ENCODE results near the gene KLRC4. TPM values are rescaled to one million over a fixed set of nuclear protein-coding genes. Genes with fewer than 3 reads are reported as not detected.

Gene KLRC4
- total and polyA plus RNA-seq, 2 of the 8 experiments (the other 6 are each of a cell fraction or from before 2014, with no cell fraction given): not detected

DNA sequence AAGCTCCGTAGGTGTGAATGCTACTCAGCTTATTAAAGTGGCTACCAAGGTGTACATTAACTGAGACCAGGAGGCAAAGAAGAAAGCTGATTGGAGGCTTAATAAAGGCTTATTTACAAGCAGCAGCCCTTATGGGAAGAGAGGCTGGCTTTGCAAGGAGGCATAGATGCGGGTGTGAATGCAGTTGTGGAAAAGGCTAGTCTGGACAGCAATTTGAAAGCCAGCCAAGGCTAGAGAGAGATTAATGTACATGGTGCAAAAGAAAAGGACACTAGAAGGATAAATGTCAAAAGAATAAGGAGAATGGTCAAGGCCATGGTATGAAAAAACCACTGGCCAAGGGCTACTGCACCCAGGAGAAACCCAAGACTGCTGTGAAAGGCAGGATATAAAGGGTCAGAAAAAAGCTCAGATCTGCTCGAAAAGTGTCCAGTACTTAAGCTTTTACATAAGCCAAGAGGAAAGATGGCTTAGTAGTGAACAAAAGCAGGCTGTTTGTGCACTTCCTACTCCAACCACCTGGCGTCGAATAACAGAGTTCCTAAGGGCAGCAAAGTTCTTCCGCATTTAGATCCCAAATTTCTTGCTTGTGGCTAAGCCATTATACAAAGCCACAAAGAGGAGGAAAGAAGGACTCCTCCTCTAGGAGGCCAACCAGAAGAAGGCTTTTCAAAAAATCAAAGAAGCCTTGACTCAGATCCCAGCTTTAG, 43.7 kb downstream of the KLRC4 start:
- no peak overlapping the region; the same call in 1 of the 2 replicates for H3K18ac ChIP-seq (ENCODE audit: extremely low read depth, low read length)
- H4K91ac ChIP-seq (replicated peaks; ENCODE audit: insufficient read length, low read length): peak overlapping the region; percentile 83
- 0 out of 2 replicates have a peak overlapping the region, but pooled peaks have one; percentile 2 for H3K27ac ChIP-seq (ENCODE audit: low read depth, low read length)
- H2BK15ac ChIP-seq (ENCODE audit: low read length): no peak overlapping the region
- POLR2A ChIA-PET (ENCODE audit: partially characterized antibody): interaction anchor here (0.6 to 0.7 kb wide), 2 partner anchors 213 to 1775 kb away, joined by 3 read pairs; no protein-coding TSS in a partner anchor
- DNase-seq (ENCODE audit: low read depth in 1 of 2, low spot score in 2 of 2) (no peak), FAIRE-seq (no peak)
- peak overlapping the region; percentile 73; the same call in 1 of the 2 replicates for H2BK5ac ChIP-seq (ENCODE audit: low read depth, low read length)
- peaks cover 16 to 35% (median 23%) of the 10 kb centered on the region in 4 experiments; a peak in 6 of 7 replicates for H3K4me1 ChIP-seq (replicated peaks in 1 of 4; ENCODE audit: control insufficient read depth in 3 of 4, insufficient read depth in 4 of 4, low read length in 3 of 4)
- no peaks in the 10 kb centered on the region for H3K79me1 ChIP-seq (ENCODE audit: low read depth, low read length)
- no peak overlapping the region for H3K14ac ChIP-seq (ENCODE audit: insufficient read length)
- H3K56ac ChIP-seq (replicated peaks; ENCODE audit: insufficient read length, low read depth, low read length): no peak overlapping the region
- no peak overlapping the region for H4K8ac ChIP-seq (ENCODE audit: extremely low read depth, insufficient read depth, low read length)
- 0 out of 2 replicates have a peak overlapping the region, but pooled peaks have one; percentile 0 for H2BK12ac ChIP-seq (ENCODE audit: low read depth, low read length)
- peak overlapping the region; percentile 87 for H3K4ac ChIP-seq (replicated peaks; ENCODE audit: insufficient read length, low read depth, low read length)
- H3K23ac ChIP-seq (ENCODE audit: insufficient read length): no peak overlapping the region
- H3K23me2 ChIP-seq (ENCODE audit: low read depth, low read length): peaks cover 5% of the 10 kb centered on the region
- peak overlapping the region in 1 of 4 experiments; percentile 63; a peak in 3 of 8 replicates for H3K4me3 ChIP-seq (ENCODE audit: extremely low read depth in 1 of 4, insufficient read depth in 2 of 4, low read depth in 3 of 4, low read length in 4 of 4)
- no peaks in the 10 kb centered on the region for H3K79me2 ChIP-seq (ENCODE audit: control insufficient read depth in 1 of 2, insufficient read depth in 2 of 2, low read length in 2 of 2)
- peaks cover 0 to 3% (median 0%) of the 10 kb centered on the region in 4 experiments; a peak in 1 of 8 replicates for H3K36me3 ChIP-seq (ENCODE audit: control insufficient read depth in 2 of 4, insufficient read depth in 4 of 4, low read length in 3 of 4)
- 0 out of 2 replicates have a peak overlapping the region, but pooled peaks have one; percentile 23 for H2BK20ac ChIP-seq (ENCODE audit: low read length)
- H3K9ac ChIP-seq (replicated peaks in 1 of 4; ENCODE audit: extremely low read depth in 1 of 4, low read depth in 3 of 4, low read length in 3 of 4): no peak overlapping the region
- no peak overlapping the region for H2AK5ac ChIP-seq (ENCODE audit: low read depth, low read length)
- H3K4me2 ChIP-seq (ENCODE audit: insufficient read depth in 1 of 2, low read depth in 2 of 2, low read length in 2 of 2): peak overlapping the region; percentile 75 to 87
- no peak overlapping the region for H2BK120ac ChIP-seq (replicated peaks; ENCODE audit: low read depth, low read length)
- H4K5ac ChIP-seq (ENCODE audit: insufficient read length, low read depth, low read length): no peak overlapping the region
- peak overlapping the region; percentile 87 for H2AFZ ChIP-seq (ENCODE audit: low read length)
- CTCF ChIA-PET (ENCODE audit: partially characterized antibody): interaction anchor here (0.9 to 3.2 kb wide), 21 partner anchors 9 to 385 kb away, joined by 3 to 33 read pairs (median 4); partner anchors contain the start of gene MAGOHB
- H4K20me1 ChIP-seq (replicated peaks in 1 of 2; ENCODE audit: control insufficient read depth in 1 of 2, insufficient read depth in 2 of 2, low read length in 2 of 2): no peaks in the 10 kb centered on the region
- peaks cover 4% of the 10 kb centered on the region in 2 experiments; a peak in 2 of 4 replicates for H3K9me3 ChIP-seq (ENCODE audit: insufficient read depth in 2 of 2, low read depth in 1 of 2, low read length in 1 of 2)
- H3K27me3 ChIP-seq (replicated peaks in 1 of 4; ENCODE audit: control insufficient read depth in 3 of 4, extremely low read depth in 1 of 4, insufficient read depth in 3 of 4, low read length in 3 of 4): no peaks in the 10 kb centered on the region
- WGBS, 2 experiments (ENCODE audit: extremely low coverage in 1 of 2, insufficient coverage in 1 of 2, insufficient read length in 1 of 2, insufficient replicate concordance in 2 of 2, low coverage in 1 of 2, low lambda C conversion rate in 2 of 2, missing lambda C conversion rate in 1 of 2): 58% methylated on average over 6 of the region's 6 CpGs; no CpG with 5 or more reads in 1 of the 2 experiments
- TF ChIP-seq KDM5A (IDR thresholded peaks at IDR 0.05; ENCODE audit: low read length): no peak
- TF ChIP-seq ASH2L (IDR thresholded peaks at IDR 0.05; ENCODE audit: low read length): no peak
- no peak for TF ChIP-seq NRF1 (IDR thresholded peaks at IDR 0.05; ENCODE audit: low read depth, low read length)
- no peak for TF ChIP-seq EGR1 (IDR thresholded peaks at IDR 0.05; ENCODE audit: borderline replicate concordance, low read depth, low read length)
- peak in 1 of 2 experiments; percentile 18; a peak in 1 of 4 replicates for TF ChIP-seq RAD21 (IDR thresholded peaks at IDR 0.05 in 1 of 2, conservative IDR thresholded peaks at IDR 0.05 in 1 of 2; ENCODE audit: low read depth in 2 of 2, low read length in 2 of 2)
- TF ChIP-seq CTCF (IDR thresholded peaks at IDR 0.05; ENCODE audit: control extremely low read depth in 1 of 3, insufficient read depth in 1 of 3, low read depth in 1 of 3, low read length in 3 of 3): peak in 2 of 3 experiments; percentile 21; a peak in 2 of 4 replicates
- TF ChIP-seq RFX5 (IDR thresholded peaks at IDR 0.05; ENCODE audit: borderline replicate concordance, low read depth, low read length): no peak

All from H1 (cell line).